Stimulated activated CD8-positive, alpha-beta memory T cell treated with anti-CD3 and anti-CD28 coated beads, Interleukin-15, amount 100 ng/mL, for 48 hours (primary cell): ENCODE measurements around the gene LPA.

ENCODE experiments used
- DNase-seq, 2 donors: peaks; one replicate each; pipeline ENCODE4 v3.0.0-alpha.2; 2020; ENCODE audit warnings: low read depth in 2 of 2

The LPA gene

DNA sequence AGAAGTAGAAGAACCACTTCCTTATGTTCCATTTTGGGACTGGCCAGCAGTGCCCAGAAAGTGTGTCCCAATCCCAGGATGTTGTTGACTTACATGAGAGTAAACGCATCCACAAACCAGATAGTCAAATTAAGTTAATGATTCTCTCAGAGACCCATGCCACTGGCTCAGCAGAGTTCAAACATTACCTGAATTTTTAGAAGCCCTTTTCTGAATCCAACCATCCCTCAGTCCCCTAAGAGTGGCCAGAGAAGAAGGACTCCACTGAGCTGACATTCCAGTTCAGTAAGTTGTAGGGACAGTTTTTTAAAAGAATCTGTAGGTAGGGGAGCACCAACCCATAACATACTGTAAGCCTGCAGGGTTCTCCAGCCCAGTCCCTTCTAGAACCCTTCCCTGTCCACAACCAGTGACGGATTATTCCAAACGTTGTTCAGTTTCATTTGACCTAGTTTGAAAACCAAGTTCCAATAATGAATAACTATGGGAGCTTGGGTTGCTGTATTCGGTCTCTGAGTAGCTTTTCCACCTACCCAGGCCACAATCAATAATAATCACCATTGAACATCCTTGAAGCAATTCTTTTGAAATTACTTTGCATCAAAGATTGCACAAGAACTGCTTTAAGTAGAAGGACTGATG lies 153.0 kb downstream of the LPA start:
- no peak for DNase-seq

- DNase-seq: no peak
Observed at GRCh38 chr6:160510199-160510598, 153.9 kb downstream of the LPA start.

GRCh38 chr6:160509610-160510009 lies 154.5 kb downstream of the LPA start:
- no peak for DNase-seq

DNA sequence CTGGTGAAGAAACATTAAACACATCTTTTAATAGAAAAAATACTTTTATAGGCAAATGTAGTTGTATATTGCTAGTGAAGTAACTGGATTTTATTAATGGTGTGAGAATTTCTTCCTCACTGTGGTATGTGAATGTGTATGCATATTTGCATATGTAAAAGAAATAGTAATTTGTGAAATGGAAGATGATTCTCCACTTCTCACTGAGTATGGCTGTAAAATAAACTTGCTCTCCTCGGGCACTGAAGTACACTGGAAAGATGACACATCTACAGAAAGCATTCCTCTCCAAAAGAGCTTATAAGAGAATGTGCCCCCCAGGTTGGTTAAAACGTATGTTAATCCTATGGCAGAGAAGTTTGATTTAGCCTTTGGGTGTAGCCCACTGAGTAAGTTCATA lies 155.5 kb downstream of the LPA start:
- no peak for DNase-seq

DNA sequence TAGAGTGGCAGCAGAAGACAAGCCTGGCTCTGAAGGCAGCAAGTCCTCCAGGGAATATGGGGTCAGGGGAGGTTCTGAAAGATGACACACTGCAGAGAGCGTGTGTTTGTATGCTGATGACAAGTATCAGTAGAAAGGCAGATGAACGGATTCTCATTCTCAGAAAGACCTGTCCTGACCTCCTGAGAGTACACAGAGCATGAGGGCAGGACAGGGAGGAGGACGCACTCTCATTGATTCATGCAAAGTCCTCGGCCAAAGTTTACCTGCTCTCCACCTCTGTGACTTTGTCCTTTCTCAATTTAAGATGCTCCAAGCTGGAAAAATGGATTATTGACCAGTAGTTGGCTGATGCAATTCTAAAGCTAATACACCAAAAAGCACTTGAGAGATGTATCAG lies 156.7 kb downstream of the LPA start:
- no peak for DNase-seq

- no peak for DNase-seq
Observed at GRCh38 chr6:160505970-160506369, 158.1 kb downstream of the LPA start.

- no peak for DNase-seq
Observed at GRCh38 chr6:160500639-160501038, 163.4 kb downstream of the LPA start.

DNA sequence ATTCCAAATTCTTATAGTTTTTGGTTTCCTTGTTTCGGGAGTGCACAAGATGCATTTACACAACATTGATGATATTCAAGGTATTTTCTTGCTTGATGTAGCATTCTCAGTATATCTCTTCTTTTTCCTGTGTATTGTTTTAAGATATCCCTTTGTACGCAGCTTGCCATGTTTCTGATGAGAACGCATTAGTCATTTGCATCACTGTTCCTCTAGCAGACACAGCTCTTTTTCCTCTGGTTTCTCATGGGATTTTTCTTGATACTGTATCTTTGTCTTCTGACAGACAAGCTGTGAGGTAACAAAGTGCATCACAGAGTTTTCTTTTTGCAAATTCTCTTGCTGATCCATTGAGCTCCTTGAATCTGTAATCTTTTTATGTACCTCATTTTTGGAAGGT lies 169.5 kb downstream of the LPA start:
- no peak for DNase-seq

DNA sequence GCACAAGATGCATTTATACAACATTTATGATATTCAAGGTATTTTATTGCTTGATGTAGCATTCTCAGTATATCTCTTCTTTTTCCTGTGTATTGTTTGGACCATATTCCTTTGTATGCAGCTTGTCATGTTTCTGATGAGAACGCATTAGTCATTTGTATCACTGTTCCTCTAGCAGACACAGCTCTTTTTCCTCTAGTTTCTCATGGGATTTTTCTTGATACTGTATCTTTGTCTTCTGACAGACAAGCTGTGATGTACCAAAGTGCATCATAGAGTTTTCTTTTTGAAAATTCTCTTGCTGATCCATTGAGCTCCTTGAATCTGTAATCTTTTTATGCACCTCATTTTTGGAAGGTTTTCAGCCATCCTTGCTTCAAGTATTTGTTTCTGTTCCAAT lies 175.0 kb downstream of the LPA start:
- DNase-seq: no peak

DNA sequence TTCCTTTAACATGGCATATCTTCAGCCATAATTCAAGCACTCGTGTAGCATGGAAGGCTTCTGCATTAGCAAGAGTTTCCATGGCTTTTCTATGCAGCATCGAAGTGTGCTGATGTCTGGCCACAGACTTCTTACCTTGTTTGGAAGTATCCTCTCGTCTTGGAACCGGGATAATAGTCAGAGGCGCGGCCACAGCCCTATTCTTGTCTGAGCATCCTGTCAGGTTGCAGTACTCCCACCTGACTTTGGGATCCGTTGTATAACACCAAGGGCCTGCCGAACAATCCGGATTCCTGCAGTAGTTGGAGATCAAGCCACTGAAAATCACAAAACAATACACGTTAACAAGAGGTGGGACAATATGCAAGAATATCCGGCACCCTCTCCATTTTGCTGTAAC lies 177.0 kb downstream of the LPA start:
- no peak for DNase-seq
